Right forelimb (tissue), 1 donor: ENCODE data around the gene SERTAD3.
A peak's percentile ranks its signal among the peaks of the same experiment; 100 is the strongest.
"Not testable (repeated sequence)": the region's sequence is repeated elsewhere in the genome, so short reads cannot be mapped to it uniquely, and the experiment has no call there.

Experiments used
- DNase-seq: peaks from one replicate; pipeline ENCODE4 v3.0.0-alpha.2; 2018

The SERTAD3 gene

GRCh38 chr19:40424637-40425449, 19.3 kb downstream of the SERTAD3 start:
- DNase-seq, result no peak

GRCh38 chr19:40423938-40424337, 20.2 kb downstream of the SERTAD3 start:
- no peak for DNase-seq

- no peak for DNase-seq
These were observed 21.2 kb downstream of the SERTAD3 start for GRCh38 chr19:40422748-40423566.

- DNase-seq, result no peak
These were observed 22.0 kb downstream of the SERTAD3 start for GRCh38 chr19:40421993-40422747.

- peak; percentile 96 for DNase-seq
These were observed 23.1 kb downstream of the SERTAD3 start for GRCh38 chr19:40420766-40421765.

- no peak for DNase-seq
These were observed 23.7 kb downstream of the SERTAD3 start for GRCh38 chr19:40420451-40420765.

GRCh38 chr19:40419780-40420179, 24.4 kb downstream of the SERTAD3 start:
- no peak for DNase-seq

- DNase-seq, result no peak
These were observed 25.0 kb downstream of the SERTAD3 start for GRCh38 chr19:40419066-40419612.

GRCh38 chr19:40418040-40418439, 26.1 kb downstream of the SERTAD3 start:
- DNase-seq, result no peak

- DNase-seq, result no peak
These were observed 26.5 kb downstream of the SERTAD3 start for GRCh38 chr19:40417643-40417981.

- peak; percentile 65 for DNase-seq
These were observed 27.1 kb downstream of the SERTAD3 start for GRCh38 chr19:40416918-40417642.

GRCh38 chr19:40415768-40416167, 28.4 kb downstream of the SERTAD3 start:
- DNase-seq, result no peak

GRCh38 chr19:40414542-40415535, 29.3 kb downstream of the SERTAD3 start:
- DNase-seq, result no peak

GRCh38 chr19:40413291-40413845, 30.8 kb downstream of the SERTAD3 start, which contains the start of gene PRX:
Gene PRX (minus strand): TSS chr19:40413378. CDS start chr19:40407932, 5,446 bp downstream.
- DNase-seq, result peak; percentile 75

- DNase-seq, result no peak
These were observed 31.3 kb downstream of the SERTAD3 start for GRCh38 chr19:40412866-40413265.

- DNase-seq, result no peak
These were observed 32.1 kb downstream of the SERTAD3 start for GRCh38 chr19:40411958-40412499.

- DNase-seq, result no peak
These were observed 32.9 kb downstream of the SERTAD3 start for GRCh38 chr19:40411125-40411842.

- DNase-seq, result no peak
These were observed 34.1 kb downstream of the SERTAD3 start for GRCh38 chr19:40410030-40410389.

GRCh38 chr19:40408598-40408925, 35.6 kb downstream of the SERTAD3 start:
- not testable (repeated sequence) for DNase-seq
